Loucy (cell line): ENCODE data around the gene KDM4C.

ENCODE experiments used
- H2AFZ ChIP-seq: fragments of 200-600 bp; sonication (generic); 2 replicates; pipeline ENCODE4 v1.6.0; 2016; ENCODE audit warnings: antibody characterized with exemption, mild to moderate bottlenecking, low read length, moderate library complexity
- H3F3A ChIP-seq: fragments of 200-600 bp; 2 replicates; pipeline ENCODE4 v1.6.0; 2016; ENCODE audit warnings: antibody characterized with exemption, low read depth, mild to moderate bottlenecking
- H3K27me3 ChIP-seq: fragments of 200-600 bp; sonication (generic); 2 replicates; pipeline ENCODE4 v1.6.1; 2014; ENCODE audit warnings: low read length, mild to moderate bottlenecking; ENCODE audit not compliant: insufficient read depth, poor library complexity, severe bottlenecking
- H3K36me3 ChIP-seq: fragments of 200-600 bp; sonication (generic); 2 replicates; pipeline ENCODE4 v1.6.1; 2016; ENCODE audit warnings: low read length; ENCODE audit not compliant: insufficient read depth
- H3K4me1 ChIP-seq: fragments of 200-600 bp; sonication (generic); 2 replicates; pipeline ENCODE4 v1.5.1; 2014; ENCODE audit warnings: low read length, mild to moderate bottlenecking; ENCODE audit not compliant: insufficient read depth, poor library complexity, severe bottlenecking
- H3K4me2 ChIP-seq: fragments of 200-600 bp; sonication (generic); 2 replicates; pipeline ENCODE4 v1.6.0; 2014; ENCODE audit warnings: antibody characterized with exemption, low read length, low read depth, mild to moderate bottlenecking; ENCODE audit not compliant: poor library complexity, severe bottlenecking
- H3K4me3 ChIP-seq: fragments of 200-600 bp; sonication (generic); 2 replicates; pipeline ENCODE4 v1.5.1; 2014; ENCODE audit warnings: low read length, mild to moderate bottlenecking, mixed read lengths; ENCODE audit not compliant: poor library complexity, severe bottlenecking
- H3K79me2 ChIP-seq: fragments of 200-600 bp; sonication (generic); 2 replicates; pipeline ENCODE4 v1.6.1; 2014; ENCODE audit warnings: low read length; ENCODE audit not compliant: insufficient read depth
- H3K9ac ChIP-seq: fragments of 200-600 bp; sonication (generic); 2 replicates; pipeline ENCODE4 v1.6.0; 2014; ENCODE audit warnings: mild to moderate bottlenecking, low read depth, low read length, moderate library complexity; ENCODE audit not compliant: poor library complexity, severe bottlenecking
- H3K9me2 ChIP-seq: fragments of 200-600 bp; sonication (generic); replicated peaks from 2 replicates; pipeline ENCODE4 v1.6.1; 2016; ENCODE audit warnings: low read depth, low read length, mixed read lengths
- H3K9me3 ChIP-seq: fragments of 200-600 bp; sonication (generic); 2 replicates; pipeline ENCODE4 v1.6.1; 2014; ENCODE audit warnings: mild to moderate bottlenecking, antibody characterized with exemption, low read length, low read depth; ENCODE audit not compliant: insufficient read depth
- H4K20me1 ChIP-seq: fragments of 200-600 bp; sonication (generic); 2 replicates; pipeline ENCODE4 v1.6.0; 2014; ENCODE audit warnings: antibody characterized with exemption, low read length, mild to moderate bottlenecking; ENCODE audit not compliant: insufficient read depth, poor library complexity, severe bottlenecking
- EZH2phosphoT487 ChIP-seq: fragments of 200-600 bp; IDR thresholded peaks from 2 replicates; pipeline ENCODE4 v1.6.1; 2018; ENCODE audit warnings: antibody characterized with exemption, mild to moderate bottlenecking, moderate library complexity, borderline replicate concordance
- TF ChIP-seq, protein P1 (sequence below): fragments of 200-600 bp; sonication (generic); conservative IDR thresholded peaks from 2 replicates; pipeline ENCODE4 v1.5.1; 2014; ENCODE audit warnings: mild to moderate bottlenecking, antibody characterized with exemption, low read length

Gene KDM4C

DNA sequence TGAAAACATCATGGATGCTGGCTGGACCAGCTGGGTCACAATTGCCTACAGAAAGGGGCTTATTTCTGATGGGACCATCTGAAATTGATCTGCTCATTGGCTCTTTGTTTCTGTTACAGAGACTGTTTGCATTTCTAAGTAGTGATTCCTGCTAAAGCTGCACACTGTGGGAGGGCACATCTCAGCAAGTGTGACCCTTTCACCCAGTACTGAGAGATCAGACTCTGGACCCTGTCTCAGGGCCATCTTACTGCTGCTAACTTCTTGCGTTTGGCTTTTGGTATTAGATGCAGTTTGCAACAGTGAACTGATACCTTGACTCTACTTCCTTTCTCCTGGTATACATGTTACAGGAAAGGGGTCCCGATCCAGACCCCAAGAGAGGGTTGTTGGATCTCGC is 24.5 kb upstream of the KDM4C start:
- no peaks in the 10 kb centered on the region for H3K27me3 ChIP-seq
- H3K9ac ChIP-seq = no peak overlapping the region
- no peaks in the 10 kb centered on the region for H3K9me3 ChIP-seq
- no peaks in the 10 kb centered on the region for H3K9me2 ChIP-seq
- H3F3A ChIP-seq = no peaks in the 10 kb centered on the region
- H3K4me3 ChIP-seq = no peak overlapping the region
- no peaks in the 10 kb centered on the region for H3K36me3 ChIP-seq
- TF ChIP-seq, protein P1, sequence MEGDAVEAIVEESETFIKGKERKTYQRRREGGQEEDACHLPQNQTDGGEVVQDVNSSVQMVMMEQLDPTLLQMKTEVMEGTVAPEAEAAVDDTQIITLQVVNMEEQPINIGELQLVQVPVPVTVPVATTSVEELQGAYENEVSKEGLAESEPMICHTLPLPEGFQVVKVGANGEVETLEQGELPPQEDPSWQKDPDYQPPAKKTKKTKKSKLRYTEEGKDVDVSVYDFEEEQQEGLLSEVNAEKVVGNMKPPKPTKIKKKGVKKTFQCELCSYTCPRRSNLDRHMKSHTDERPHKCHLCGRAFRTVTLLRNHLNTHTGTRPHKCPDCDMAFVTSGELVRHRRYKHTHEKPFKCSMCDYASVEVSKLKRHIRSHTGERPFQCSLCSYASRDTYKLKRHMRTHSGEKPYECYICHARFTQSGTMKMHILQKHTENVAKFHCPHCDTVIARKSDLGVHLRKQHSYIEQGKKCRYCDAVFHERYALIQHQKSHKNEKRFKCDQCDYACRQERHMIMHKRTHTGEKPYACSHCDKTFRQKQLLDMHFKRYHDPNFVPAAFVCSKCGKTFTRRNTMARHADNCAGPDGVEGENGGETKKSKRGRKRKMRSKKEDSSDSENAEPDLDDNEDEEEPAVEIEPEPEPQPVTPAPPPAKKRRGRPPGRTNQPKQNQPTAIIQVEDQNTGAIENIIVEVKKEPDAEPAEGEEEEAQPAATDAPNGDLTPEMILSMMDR = no peak
- TF ChIP-seq EZH2phosphoT487 = no peak
- no peaks in the 10 kb centered on the region for H3K79me2 ChIP-seq
- no peak overlapping the region for H3K4me2 ChIP-seq
- H4K20me1 ChIP-seq = no peaks in the 10 kb centered on the region
- H2AFZ ChIP-seq = no peak overlapping the region
- H3K4me1 ChIP-seq = no peaks in the 10 kb centered on the region

DNA sequence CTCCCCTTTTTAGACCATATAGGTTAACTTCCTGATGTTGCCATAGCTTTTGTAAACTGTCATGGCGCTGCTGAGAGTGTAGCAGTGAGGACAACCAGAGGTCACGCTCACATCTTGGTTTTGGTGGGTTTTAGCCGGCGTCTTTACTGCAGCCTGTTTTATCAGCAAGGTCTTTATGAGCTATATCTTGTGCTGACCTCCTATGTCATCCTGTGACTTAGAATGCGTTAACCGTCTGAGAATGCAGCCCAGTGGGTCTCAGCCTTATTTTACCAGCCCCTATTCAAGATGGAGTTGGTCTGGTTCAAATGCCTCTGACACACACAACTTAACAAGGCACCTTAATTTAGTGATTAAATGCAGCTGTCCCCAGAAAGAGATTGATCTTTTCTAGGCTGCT is 23.9 kb upstream of the KDM4C start:
- no peak overlapping the region for H2AFZ ChIP-seq
- no peak overlapping the region for H3K9ac ChIP-seq
- no peak overlapping the region for H3K4me3 ChIP-seq
- TF ChIP-seq, protein P1 = no peak
- no peak for TF ChIP-seq EZH2phosphoT487
- H3K9me3 ChIP-seq = no peaks in the 10 kb centered on the region
- no peaks in the 10 kb centered on the region for H3K27me3 ChIP-seq
- no peaks in the 10 kb centered on the region for H3K4me1 ChIP-seq
- H4K20me1 ChIP-seq = no peaks in the 10 kb centered on the region
- no peak overlapping the region for H3K4me2 ChIP-seq
- no peaks in the 10 kb centered on the region for H3F3A ChIP-seq
- H3K79me2 ChIP-seq = no peaks in the 10 kb centered on the region
- H3K9me2 ChIP-seq = no peaks in the 10 kb centered on the region
- H3K36me3 ChIP-seq = no peaks in the 10 kb centered on the region

DNA sequence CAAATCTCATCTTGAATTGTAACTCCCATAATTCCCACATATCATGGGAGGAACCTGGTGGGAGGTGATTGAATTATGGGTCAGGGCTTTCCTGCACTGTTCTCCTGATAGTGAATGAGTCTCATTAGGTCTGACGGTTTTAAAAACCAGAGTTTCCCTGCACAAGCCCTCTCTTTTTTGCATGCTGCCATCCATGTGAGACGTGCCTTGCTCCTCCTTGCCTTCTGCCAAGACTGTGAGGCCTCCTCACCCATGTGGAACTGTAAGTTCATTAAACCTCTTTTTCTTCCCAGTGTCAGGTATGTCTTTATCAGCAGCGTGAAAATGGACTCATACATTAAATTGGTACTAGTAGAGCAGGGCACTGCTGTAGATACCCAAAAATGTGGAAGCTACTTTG is 22.4 kb upstream of the KDM4C start:
- TF ChIP-seq, protein P1 = no peak
- no peak for TF ChIP-seq EZH2phosphoT487
- Histone ChIP-seq H3K36me3 (no peaks in the 10 kb centered on the region), H3K9ac (no peak overlapping the region), H3K27me3 (no peaks in the 10 kb centered on the region), H3F3A (no peaks in the 10 kb centered on the region), H4K20me1 (no peaks in the 10 kb centered on the region), H3K79me2 (no peaks in the 10 kb centered on the region), H3K9me2 (no peaks in the 10 kb centered on the region), H3K4me2 (no peak overlapping the region), H2AFZ (no peak overlapping the region), H3K9me3 (no peaks in the 10 kb centered on the region), H3K4me3 (no peak overlapping the region), H3K4me1 (no peaks in the 10 kb centered on the region)
